Measurements from ENCODE around the gene METTL16.

GRCh38 chr17:2397247-2398171 lies 114.2 kb downstream of the METTL16 start:
- TF ChIP-seq EZH2phosphoT487 (IDR thresholded peaks at IDR 0.05; ENCODE audit: unreplicated experiment) (no peak), EZH2 (IDR thresholded peaks at IDR 0.05; ENCODE audit: low read depth, unreplicated experiment) (no peak), REST (IDR thresholded peaks at IDR 0.05; ENCODE audit: unreplicated experiment) (no peak), ZNF331 (CRISPR knock-in tag; IDR thresholded peaks at IDR 0.05; ENCODE audit: low read depth) (no peak), POLR2AphosphoS5 (IDR thresholded peaks at IDR 0.05; ENCODE audit: low read depth) (no peak), NANOG (IDR thresholded peaks at IDR 0.05; ENCODE audit: borderline replicate concordance) (no peak)
- TF ChIP-seq, protein P1, sequence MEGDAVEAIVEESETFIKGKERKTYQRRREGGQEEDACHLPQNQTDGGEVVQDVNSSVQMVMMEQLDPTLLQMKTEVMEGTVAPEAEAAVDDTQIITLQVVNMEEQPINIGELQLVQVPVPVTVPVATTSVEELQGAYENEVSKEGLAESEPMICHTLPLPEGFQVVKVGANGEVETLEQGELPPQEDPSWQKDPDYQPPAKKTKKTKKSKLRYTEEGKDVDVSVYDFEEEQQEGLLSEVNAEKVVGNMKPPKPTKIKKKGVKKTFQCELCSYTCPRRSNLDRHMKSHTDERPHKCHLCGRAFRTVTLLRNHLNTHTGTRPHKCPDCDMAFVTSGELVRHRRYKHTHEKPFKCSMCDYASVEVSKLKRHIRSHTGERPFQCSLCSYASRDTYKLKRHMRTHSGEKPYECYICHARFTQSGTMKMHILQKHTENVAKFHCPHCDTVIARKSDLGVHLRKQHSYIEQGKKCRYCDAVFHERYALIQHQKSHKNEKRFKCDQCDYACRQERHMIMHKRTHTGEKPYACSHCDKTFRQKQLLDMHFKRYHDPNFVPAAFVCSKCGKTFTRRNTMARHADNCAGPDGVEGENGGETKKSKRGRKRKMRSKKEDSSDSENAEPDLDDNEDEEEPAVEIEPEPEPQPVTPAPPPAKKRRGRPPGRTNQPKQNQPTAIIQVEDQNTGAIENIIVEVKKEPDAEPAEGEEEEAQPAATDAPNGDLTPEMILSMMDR (conservative IDR thresholded peaks at IDR 0.05; ENCODE audit: low read depth in 2 of 2): no peak

Data from GM23338 (cell line).